CD4-positive, alpha-beta T cell treated with Interferon gamma for 1 hour (primary cell): ENCODE results near the gene NEGR1.
"Not testable (repeated sequence)": the region's sequence is repeated elsewhere in the genome, so short reads cannot be mapped to it uniquely, and the experiment has no call there.

Experiments
- DNase-seq: peaks from one replicate; pipeline ENCODE4 v3.0.0-alpha.2; 2020

The NEGR1 gene

DNA sequence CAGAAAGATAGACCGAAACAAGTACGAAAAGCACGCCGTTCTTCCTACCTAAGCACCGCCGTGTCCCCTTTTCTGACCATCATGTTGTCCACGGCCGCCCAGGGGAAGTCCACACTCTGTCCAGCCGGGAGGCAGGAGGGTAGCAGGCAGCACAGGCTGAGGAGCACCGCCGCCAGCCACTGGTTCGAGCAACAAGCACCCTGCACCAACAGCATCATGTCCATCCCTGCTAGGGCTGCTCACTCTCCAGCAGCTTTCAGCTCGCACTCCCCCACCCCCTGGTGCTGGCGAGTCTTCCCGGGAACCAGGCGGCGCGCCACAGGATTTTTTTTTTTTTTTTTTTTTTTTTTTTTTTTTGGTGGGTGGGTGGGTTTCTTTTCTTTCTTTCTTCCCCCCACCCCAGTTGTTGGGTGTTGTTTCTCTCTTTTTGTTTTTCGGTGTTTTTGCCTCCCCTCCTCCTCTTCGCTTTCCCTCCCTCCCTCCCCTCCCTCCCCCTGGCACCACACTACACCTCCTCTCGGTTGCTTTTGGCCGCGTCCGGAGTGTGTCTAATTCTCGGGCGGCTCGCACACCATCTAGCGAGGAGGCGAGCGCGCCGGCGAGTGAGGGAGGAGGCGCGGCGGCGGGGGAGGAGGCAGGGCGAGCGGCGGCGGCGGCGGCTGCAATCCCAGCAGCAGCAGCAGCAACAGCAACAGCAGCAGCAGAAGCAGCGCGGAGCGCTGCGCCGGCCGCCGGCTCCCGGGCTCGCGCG is at the start of gene NEGR1:
Gene NEGR1, minus strand, starts transcription at position 269 of the 751 bp plus-strand sequence.
- peak; percentile 72 for DNase-seq

DNA sequence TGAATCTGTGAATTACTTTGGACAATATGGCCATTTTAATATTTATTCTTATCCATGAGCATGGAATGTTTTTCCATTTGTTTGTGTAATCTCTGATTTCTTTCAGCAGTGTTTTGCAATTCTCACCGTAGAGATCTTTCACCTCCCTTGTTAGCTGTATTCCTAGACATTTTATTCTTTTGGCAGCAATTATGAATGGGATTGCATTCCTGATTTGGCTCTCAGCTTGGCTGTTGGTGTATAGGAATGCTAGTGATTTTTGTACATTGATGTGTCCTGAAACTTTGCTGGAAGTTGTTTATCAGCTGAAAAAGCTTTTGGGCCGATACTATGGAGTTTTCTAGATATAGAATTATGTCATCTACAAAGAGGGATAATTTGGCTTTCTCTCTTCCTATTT is 44.2 kb upstream of the NEGR1 start:
- no peak for DNase-seq

DNA sequence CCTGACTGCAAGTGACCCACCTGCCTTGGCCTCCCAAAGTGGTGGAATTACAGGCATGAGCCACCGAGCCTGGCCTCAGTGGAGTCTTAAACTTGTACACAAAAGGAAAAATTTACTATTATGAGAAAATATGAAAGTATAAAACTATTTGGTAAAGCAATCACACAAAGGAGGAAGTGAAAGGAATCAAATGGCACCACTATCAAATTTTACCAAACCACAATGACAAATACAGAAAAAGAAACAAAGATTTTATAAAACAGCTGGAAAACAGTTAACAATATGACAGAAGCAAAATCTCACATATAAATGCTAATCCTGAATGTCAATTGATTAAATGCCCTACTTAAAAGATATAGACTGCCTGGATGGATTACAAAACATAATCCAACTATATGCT is 42.1 kb upstream of the NEGR1 start:
- DNase-seq = no peak

DNA sequence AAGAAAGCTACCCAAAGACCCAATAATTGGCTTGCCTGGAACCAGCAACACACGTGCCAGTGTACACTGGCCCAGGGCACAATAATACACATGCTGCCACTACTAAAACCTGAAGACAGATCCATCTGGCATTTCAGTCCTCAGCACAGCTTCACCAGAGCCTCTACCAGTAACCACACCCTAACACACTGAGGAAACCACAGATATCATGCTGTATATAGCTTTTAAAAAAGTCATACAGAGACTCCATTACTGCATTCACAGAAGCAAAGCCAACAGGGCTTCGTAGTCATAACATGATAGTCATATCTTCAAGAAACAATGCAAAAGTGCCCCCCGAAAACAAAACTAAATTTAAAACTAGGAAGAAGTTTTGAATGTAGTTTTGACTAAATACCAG is 40.6 kb upstream of the NEGR1 start:
- no peak for DNase-seq

DNA sequence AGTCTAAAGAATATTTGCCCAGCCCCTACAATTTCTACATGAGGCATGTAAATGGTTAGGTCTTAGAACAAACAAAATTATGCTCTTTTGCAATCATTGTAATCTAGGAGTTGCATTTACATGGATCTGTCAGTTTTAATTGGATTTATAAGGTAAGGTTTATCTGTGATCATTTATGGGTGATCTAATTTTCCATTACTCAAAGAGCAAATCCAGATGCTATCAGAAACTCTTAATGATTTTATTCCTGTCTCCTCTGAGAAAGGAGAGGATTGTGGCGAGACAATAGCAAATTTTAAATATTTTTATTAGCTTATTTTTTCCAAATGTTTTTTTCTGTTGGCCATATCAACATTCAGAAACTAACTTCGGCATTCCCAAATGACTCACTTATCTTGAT is 14.2 kb upstream of the NEGR1 start:
- no peak for DNase-seq

DNA sequence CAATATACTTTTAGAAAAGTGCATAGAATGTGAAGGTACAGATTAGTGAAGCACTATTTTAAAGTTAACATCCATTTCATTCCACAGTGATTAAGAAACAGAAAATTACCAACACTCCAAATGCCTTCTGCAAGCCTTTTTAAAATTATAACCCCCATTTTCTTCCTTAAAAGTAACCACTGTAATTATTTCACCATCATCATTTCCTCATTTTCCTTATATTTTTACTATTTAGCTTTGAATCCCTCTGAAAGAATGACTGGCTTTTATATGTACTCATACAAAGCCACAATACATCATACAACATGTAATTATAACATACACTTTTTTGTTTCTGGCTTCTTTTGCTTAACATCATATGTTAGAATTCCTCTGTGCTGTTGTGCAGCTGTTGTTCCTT is 6.5 kb upstream of the NEGR1 start:
- DNase-seq = no peak

DNA sequence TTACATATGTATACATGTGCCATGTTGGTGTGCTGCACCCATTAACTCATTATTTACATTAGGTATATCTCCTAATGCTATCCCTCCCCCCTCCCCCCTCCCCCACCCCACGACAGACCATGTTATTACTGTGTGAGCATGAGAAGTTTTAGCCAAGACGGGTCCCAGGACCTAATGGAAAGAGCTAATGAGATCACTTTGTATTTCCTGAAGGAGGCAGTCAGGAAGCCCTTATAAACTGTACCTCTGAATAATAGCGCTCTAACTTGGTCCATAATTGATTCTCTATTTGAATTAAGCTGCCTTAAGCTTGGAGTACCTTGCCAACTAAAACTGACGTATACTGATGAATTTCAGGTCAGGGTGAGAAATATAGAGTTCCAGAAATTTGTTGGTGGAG is 4.1 kb upstream of the NEGR1 start:
- DNase-seq = no peak

DNA sequence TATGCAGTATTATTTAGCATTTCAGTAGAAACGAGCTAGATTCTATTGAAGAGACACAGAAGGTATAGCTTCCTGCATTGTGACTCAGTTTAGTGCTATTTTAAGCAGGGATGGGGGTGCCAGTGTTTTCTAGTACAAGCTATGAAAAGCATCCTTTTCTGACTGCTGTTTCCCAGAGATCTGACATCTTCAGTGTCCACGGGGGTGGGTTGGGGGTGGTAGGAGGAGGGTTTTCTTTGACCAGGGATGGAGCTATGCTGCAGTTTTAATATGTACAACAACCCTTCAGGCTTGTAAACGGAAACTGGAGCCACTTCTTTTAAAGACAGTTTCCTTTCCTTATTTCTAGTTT is 2.7 kb upstream of the NEGR1 start:
- DNase-seq = no peak

DNA sequence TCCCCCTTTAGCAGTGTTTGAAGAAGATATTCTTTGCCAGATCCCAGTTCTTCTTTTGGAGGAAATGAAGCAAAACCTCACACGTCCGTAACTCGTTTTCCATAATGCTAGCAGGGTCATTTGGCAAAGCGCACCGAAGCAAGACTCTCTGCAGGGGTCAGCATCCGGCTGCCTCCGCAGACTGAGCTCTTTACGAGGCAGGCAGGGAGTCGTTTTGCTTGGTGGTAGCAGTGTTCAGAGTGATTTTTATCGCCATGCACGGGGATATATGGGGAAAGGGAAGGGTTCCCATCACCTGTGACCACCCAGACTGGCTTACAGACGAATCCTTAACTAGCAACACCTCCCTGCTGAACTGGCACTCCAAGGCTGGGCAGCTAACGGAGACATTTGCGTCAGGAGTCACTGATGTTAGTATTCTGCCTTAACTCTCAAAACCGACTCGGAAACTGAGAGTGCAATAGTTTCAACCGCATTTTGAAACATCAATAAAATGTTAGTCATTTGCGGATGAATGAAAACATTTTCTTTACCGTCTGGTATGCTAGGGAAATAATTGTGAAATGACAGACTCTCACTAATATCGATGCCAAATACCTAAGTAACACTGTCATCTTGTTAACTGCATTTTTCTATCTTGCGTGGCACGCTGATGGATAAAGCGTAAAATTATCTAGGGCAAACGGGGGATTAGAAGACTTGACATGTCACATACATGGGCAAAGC is 2.2 kb upstream of the NEGR1 start:
- DNase-seq = peak; percentile 2

DNA sequence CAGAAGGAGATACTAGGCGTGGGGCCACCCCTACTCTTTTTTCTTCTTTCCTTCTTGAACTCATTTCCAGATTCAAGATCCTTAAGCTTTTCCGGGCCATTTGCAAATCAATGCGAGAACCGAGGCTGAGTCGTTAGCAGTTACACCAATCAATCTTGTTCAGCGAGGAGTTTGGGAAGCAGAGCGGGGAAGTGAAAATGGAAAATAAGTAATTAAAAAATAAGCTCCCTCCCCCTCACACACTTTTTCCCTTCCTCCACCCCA is 1.7 kb upstream of the NEGR1 start:
- no peak for DNase-seq

DNA sequence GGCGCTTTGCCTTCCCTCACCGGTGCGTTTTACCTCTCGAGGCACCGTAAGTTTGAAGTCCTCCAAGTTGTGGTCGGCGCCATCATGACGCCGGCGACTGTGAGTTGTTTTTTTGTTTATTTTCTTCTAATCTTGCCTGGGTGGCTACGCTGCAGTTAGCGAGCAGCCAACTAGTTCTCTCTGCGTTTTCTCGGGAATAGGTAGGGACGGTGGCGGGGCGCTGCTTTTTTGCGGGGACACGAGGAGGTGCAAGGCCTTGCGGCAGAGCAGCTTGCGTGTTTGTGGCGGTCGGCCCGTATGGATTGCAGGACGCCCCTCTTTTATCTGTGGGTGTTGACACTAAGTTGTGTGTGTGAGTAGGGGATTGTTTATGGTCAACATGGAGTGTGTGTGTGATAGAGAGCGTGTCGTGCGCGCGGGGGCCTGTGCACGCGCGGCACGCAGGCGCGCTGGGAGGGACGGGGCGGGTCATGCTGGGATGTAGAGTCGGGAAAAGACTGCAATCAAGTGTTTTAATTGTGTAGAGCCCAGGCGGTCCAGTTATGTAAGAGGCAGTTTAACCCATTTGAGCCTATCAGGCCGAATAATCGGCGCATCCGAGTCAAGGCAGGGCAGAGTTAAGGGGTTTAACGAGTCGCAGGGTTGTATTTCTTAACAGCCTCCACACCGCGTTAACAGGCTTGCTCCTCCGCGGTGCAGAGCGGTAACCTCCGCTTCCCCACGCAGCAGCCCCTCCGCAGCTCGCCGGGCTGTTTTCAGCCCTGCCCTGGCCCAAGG is 1.2 kb upstream of the NEGR1 start:
- DNase-seq = peak; percentile 39

DNA sequence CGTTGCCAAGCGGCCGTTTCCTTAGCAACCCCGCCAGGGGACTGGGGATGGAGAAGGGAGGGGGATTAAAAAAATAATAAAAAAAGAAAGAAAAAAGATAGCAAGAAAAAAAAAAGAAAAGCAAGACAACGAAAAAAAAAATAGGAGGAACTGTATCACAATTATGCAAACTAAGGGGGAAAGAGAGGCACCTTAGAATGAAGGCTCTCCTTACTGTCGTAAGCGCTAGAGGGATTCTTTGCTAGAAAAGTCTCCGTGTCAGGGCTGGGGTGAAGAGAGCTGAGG is 625 bp upstream of the NEGR1 start:
- no peak for DNase-seq

DNA sequence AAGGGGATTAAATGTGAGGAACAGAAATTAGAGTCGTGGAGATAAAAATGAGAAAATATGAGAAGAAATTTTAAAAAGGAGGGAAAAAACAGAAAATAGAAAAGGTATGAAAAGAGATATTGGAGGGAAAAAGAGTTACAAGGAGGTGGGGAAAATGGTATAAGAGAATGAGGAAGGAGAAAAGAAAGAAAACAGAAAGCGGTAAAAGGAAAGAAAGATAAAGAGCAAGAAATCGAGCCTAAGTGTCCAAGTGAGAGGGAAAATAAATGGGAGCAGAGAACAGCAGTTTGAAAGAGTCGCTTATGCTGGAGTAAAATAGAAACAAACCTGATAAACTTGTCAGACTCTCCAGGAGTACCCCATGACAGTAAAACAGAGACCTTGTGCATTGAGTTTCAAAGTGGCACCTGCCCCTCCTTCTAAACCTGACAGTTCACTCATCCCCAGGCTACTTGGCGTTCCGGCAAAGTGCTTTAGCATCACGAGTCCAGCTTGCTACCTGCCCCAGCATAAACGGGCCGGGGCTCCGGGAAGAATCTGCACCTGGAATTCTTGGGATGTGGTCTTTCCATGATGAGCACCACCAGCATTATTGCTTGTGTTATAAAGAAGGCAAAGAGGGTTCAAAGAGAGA is 585 bp downstream of the NEGR1 start:
- DNase-seq = no peak

DNA sequence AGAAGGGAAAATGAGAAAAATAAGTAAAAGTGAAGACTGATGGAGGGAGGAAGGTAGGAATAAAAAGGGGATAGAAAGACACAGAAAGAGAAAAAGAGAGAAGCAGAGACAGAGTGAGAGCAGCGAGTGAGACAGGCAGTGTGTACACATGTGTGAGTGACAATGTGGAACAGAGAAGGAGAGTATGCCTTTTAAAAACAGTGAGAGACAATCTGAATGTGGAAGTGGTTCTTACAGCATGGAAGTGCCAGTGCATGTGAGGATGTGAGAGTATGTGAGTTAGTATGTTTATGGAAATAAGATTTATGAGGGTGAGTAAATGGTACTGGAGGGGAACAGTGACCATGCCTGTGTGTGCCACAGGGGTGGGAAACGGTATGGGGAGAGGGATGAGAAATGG is 1.2 kb downstream of the NEGR1 start:
- no peak for DNase-seq

DNA sequence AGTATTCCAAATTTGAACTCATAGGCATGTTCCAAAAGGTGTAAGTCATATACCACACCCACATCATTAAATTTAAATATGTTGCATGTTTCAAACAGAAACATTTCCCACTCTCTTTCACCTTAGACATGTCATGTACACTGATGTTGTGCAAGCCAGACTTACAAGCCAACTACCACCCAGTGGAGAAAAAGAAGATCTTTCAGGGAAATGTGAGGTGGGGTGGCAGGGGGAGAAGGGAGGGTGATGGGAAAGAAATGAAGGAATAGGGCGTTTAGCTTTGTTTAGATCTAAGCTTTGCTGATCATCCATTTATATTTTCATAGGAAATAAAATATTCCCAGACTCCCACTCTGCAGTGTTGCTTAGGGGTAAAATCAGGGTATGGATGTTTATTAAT is 1.6 kb downstream of the NEGR1 start:
- no peak for DNase-seq

DNA sequence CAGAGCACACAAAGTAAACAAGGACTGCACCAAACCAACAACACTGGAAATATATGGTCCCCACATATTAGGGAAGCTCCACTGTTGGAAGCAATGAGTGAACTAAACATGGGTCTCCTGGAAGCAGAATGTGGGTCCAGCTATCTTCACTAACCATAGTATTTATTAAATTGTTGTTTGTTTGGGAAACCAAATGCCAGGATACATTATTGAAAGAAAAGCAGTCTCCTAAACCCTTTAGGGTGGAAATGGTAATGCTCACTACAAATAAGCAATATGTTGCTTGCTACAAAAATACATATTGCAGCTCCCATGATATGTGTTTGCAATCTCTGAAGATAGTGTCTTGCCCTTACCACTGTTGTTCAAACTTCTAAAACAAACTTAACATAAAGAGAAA is 2.2 kb downstream of the NEGR1 start:
- DNase-seq = no peak

DNA sequence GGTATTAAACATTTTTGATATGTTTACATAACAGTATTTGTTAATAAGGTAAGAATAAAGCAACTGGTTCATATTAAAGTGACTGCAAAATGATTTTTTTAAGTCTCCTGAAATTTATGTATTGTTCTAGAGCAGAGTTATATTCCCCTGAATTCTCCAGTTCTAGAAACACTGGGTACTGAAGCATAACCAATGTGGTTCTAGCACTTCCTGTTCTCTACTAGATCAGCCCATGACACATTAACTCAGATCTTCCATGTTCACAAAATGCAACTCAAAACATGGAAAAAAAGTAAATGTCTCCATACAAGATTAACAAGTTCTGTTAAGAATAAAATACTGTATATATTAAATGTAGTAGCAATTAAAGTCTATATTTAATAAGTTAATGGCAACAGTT is 3.9 kb downstream of the NEGR1 start:
- DNase-seq = no peak

DNA sequence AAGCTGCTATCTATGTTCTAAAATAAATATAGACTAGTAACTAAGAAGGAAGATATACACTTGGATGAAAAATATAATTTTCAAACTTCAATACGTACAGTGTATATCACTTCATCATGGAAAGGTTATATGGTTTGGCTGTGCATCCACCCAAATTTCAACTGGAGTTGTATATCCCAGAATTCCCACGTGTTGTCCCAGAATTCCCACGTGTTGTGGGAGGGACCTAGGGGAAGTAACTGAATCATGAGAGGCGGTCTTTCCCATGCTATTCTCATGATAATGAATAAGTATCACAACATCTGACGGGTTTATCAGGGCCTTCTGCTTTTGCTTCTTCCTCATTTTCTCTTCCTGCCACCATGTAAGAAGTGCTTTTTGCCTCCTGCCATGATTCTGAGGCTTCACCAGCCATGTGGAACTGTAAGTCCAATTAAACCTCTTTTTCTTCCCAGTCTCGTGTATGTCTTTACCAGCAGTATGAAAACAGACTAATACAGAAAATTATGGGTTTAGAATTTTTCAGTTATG is 10.7 kb downstream of the NEGR1 start:
- no peak for DNase-seq

DNA sequence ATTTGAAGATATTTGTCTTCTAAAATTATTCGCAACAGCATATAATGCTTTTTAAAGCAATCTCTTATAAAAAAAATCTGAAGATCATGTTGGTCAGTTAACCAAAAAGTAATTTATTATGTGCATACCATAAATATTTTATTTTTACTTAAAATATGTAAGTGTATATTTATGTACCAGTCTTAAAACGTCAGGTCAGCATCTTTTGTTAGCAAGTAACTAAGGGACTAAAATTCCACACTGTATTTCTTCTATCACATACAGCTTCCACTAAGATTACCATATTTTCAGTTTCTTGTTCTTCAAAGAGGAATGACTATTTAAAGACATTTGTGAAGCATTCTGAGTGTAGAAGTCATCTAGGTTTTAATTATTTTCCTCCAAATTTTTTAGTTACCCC is 19.6 kb downstream of the NEGR1 start:
- DNase-seq = no peak

DNA sequence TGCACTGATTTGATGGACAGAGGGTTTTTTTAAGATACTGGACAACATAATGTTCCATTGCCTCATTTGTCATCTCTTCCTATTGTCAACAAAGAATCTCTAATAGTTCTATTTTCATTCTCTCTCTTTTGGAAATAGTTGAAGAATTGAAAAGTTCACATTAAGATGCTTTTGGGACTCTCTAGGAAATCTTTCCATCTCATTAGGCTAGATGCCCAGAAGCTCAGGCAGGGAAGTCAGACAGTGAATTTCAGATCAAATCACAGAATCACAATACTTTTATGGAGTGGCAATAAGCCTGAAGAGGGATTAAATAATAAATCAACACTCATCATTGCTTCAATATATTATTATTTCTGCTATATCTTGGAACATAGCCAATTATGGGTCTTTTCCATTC is 29.2 kb downstream of the NEGR1 start:
- DNase-seq = no peak

DNA sequence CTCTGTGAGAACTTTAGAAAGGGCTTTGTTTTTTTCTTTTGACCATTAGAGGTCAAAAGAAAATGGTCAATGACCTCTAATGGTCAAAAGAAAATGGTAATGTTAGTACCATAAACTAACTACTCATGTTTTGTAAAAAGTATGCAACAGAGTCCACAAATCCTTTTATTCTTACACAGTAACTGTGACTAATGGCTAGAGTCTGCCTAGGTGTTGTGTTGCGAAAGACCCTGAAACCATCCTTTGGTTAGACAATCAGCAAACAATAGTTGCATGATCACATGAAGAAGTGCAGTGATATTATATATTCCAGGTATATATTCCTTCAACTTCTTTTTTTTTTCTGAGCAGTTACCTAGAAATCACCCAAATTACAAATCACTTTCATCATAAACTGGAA is 40.9 kb downstream of the NEGR1 start:
- DNase-seq = no peak

DNA sequence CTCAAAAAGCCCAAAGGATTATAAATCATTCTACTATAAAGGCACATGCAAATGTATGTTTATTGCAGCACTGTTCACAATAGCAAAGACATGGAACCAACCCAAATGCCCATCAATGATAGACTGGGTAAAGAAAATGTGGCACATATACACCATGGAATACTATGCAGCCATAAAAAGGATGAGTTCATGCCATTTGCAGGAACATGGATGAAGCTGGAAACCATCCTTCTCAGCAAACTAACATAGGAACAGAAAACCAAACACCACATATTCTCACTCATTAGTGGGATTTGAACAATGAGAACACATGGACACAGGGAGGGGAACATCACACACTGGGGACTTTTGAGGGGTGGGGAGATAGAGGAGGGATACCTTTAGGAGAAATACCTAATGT is 46.4 kb downstream of the NEGR1 start:
- not testable (repeated sequence) for DNase-seq

DNA sequence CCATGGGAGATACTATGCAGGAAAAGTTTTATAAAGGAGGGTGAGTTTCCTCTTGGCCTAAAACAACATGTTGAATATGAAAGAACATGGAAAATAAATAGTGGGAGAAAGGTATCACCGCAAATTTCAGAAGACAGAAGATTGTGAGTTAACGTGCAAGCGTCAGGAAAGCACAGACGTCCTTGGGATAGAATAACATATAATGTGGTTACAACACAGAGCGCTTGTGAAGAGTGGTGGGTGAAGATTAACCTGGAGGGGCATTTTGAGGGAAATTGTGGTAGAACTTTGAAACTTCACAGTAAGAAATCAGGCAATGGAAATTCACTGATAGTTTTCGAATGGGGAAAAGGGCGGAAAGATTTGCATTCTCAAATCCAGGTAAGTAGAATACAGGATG is 47.3 kb downstream of the NEGR1 start:
- DNase-seq = no peak

DNA sequence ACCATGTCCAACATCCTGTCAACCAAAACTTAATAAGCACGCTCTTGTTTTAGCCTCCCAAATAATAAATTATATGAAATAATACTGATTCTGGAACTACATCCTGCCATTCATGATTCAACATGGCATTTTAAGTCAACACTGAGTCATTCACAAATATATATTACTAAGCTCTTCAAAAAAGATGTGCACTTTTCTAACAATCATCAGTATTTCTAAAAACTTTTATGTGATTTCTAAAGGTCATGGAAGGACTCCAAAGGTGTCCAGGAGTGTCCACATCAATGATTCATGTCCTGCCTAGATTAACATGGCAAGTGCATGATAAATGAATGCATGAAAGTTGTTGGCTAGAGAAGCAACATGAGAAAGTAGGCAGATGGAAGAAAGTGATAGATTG is 51.6 kb downstream of the NEGR1 start:
- no peak for DNase-seq
